Astrocyte (in vitro differentiated cells and primary cell): ENCODE data around the gene SLC8A3. TPM values are rescaled to one million over a fixed set of nuclear protein-coding genes. Genes with fewer than 3 reads are reported as not detected.

Experiments used
- DNase-seq: peaks from one replicate; pipeline ENCODE4 v3.0.0-alpha.2; 2010; ENCODE audit warnings: low read depth
- FAIRE-seq: peaks from 2 replicates; lab custom pipeline; 2011; peaks lifted over from hg19 to GRCh38; lab: Jason Lieb, UNC
- H2AFZ ChIP-seq: 2 replicates; pipeline ENCODE4 v1.6.0; 2012; ENCODE audit warnings: low read depth, low read length, inconsistent platforms
- H3K27ac ChIP-seq: 2 replicates; pipeline ENCODE4 v1.5.1; 2011; ENCODE audit warnings: low read depth, low read length, inconsistent platforms
- H3K27me3 ChIP-seq: 2 replicates; pipeline ENCODE4 v1.6.0; 2011; ENCODE audit warnings: low read length, inconsistent platforms; ENCODE audit not compliant: insufficient read depth
- H3K36me3 ChIP-seq: 2 replicates; pipeline ENCODE4 v1.5.1; 2011; ENCODE audit warnings: low read length, inconsistent platforms; ENCODE audit not compliant: insufficient read depth
- H3K4me1 ChIP-seq: 2 replicates; pipeline ENCODE4 v1.5.1; 2011; ENCODE audit warnings: low read length, inconsistent platforms; ENCODE audit not compliant: insufficient read depth
- H3K4me2 ChIP-seq: 2 replicates; pipeline ENCODE4 v1.6.0; 2012; ENCODE audit warnings: low read length, inconsistent platforms
- H3K4me3 ChIP-seq: 2 replicates; pipeline ENCODE4 v1.5.1; 2011; ENCODE audit warnings: low read depth, mild to moderate bottlenecking, low read length, inconsistent platforms; ENCODE audit not compliant: insufficient read depth
- H3K79me2 ChIP-seq: 2 replicates; pipeline ENCODE4 v1.6.0; 2012; ENCODE audit warnings: mild to moderate bottlenecking, low read length, inconsistent platforms; ENCODE audit not compliant: insufficient read depth
- H3K9ac ChIP-seq: 2 replicates; pipeline ENCODE4 v1.6.0; 2012; ENCODE audit warnings: mild to moderate bottlenecking, low read length, inconsistent platforms
- H3K9me3 ChIP-seq: 2 replicates; pipeline ENCODE4 v1.5.1; 2012; ENCODE audit warnings: low read depth, mild to moderate bottlenecking, low read length, inconsistent platforms; ENCODE audit not compliant: insufficient read depth
- H4K20me1 ChIP-seq: 2 replicates; pipeline ENCODE4 v1.6.0; 2012; ENCODE audit warnings: low read length, inconsistent platforms; ENCODE audit not compliant: insufficient read depth
- H3K27ac Mint-ChIP-seq: one replicate; pipeline ENCODE4 v1.8.0; 2021; ENCODE audit warnings: mild to moderate bottlenecking, mixed read lengths; ENCODE audit not compliant: unreplicated experiment
- H3K27me3 Mint-ChIP-seq: one replicate; pipeline ENCODE4 v1.8.0; 2021; ENCODE audit warnings: low read depth, mixed read lengths; ENCODE audit not compliant: unreplicated experiment
- H3K36me3 Mint-ChIP-seq: one replicate; pipeline ENCODE4 v1.8.0; 2021; ENCODE audit warnings: low read depth, mixed read lengths; ENCODE audit not compliant: unreplicated experiment
- H3K4me1 Mint-ChIP-seq: one replicate; pipeline ENCODE4 v1.8.0; 2021; ENCODE audit warnings: low read depth, mixed read lengths; ENCODE audit not compliant: unreplicated experiment
- H3K4me3 Mint-ChIP-seq: one replicate; pipeline ENCODE4 v1.8.0; 2021; ENCODE audit warnings: mild to moderate bottlenecking, moderate library complexity, mixed read lengths; ENCODE audit not compliant: unreplicated experiment
- H3K9me3 Mint-ChIP-seq: one replicate; pipeline ENCODE4 v1.8.0; 2021; ENCODE audit warnings: mild to moderate bottlenecking, mixed read lengths; ENCODE audit not compliant: unreplicated experiment
- CTCF ChIP-seq: IDR thresholded peaks from 2 replicates; pipeline ENCODE4 v1.5.1; 2011; ENCODE audit warnings: low read depth, mild to moderate bottlenecking, inconsistent platforms, low read length, moderate library complexity; ENCODE audit not compliant: insufficient read depth
- EZH2 ChIP-seq: IDR thresholded peaks from 2 replicates; pipeline ENCODE4 v1.6.1; 2012; ENCODE audit warnings: mild to moderate bottlenecking, low read length, inconsistent platforms; ENCODE audit not compliant: insufficient read depth
- total RNA-seq: library from RNA; stranded (reverse); gene quantifications from 2 replicates; pipeline ENCODE4 v1.2.1, GENCODE V29; 2021

Gene SLC8A3
- total RNA-seq, 1 donor from 2014 or later = 0.45 TPM

GRCh38 chr14:70108419-70108818, 80.3 kb downstream of the SLC8A3 start:
- no peak overlapping the region for H3K27ac Mint-ChIP-seq
- H3K36me3 Mint-ChIP-seq = no peaks in the 10 kb centered on the region
- FAIRE-seq (no peak), DNase-seq (no peak)
- no peak overlapping the region for H3K4me3 ChIP-seq
- no peak overlapping the region for H2AFZ ChIP-seq
- no peaks in the 10 kb centered on the region for H3K79me2 ChIP-seq
- no peaks in the 10 kb centered on the region for H3K9me3 ChIP-seq
- H3K9me3 Mint-ChIP-seq = peaks cover 2% of the 10 kb centered on the region
- H3K36me3 ChIP-seq = no peaks in the 10 kb centered on the region
- peaks cover 22% of the 10 kb centered on the region for H3K27me3 Mint-ChIP-seq
- H3K27me3 ChIP-seq = no peaks in the 10 kb centered on the region
- TF ChIP-seq CTCF = no peak
- TF ChIP-seq EZH2 = no peak
- H3K4me1 ChIP-seq = no peaks in the 10 kb centered on the region
- H3K4me2 ChIP-seq = no peak overlapping the region
- no peaks in the 10 kb centered on the region for H3K4me1 Mint-ChIP-seq
- H3K27ac ChIP-seq = no peak overlapping the region
- H3K9ac ChIP-seq = no peak overlapping the region
- no peak overlapping the region for H3K4me3 Mint-ChIP-seq
- H4K20me1 ChIP-seq = no peaks in the 10 kb centered on the region

- TF ChIP-seq EZH2 = no peak
- TF ChIP-seq CTCF = no peak
- H3K9me3 ChIP-seq = no peaks in the 10 kb centered on the region
- H3K79me2 ChIP-seq = no peaks in the 10 kb centered on the region
- no peak overlapping the region for H3K4me3 ChIP-seq
- H3K4me3 Mint-ChIP-seq = no peak overlapping the region
- peaks cover 2% of the 10 kb centered on the region for H3K9me3 Mint-ChIP-seq
- H3K9ac ChIP-seq = no peak overlapping the region
- H4K20me1 ChIP-seq = no peaks in the 10 kb centered on the region
- no peaks in the 10 kb centered on the region for H3K27me3 ChIP-seq
- H3K27me3 Mint-ChIP-seq = peaks cover 22% of the 10 kb centered on the region
- no peak overlapping the region for H2AFZ ChIP-seq
- no peak for DNase-seq
- H3K4me2 ChIP-seq = no peak overlapping the region
- H3K36me3 ChIP-seq = no peaks in the 10 kb centered on the region
- H3K4me1 ChIP-seq = no peaks in the 10 kb centered on the region
- H3K27ac ChIP-seq = no peak overlapping the region
- H3K4me1 Mint-ChIP-seq = no peaks in the 10 kb centered on the region
- FAIRE-seq = no peak
- H3K27ac Mint-ChIP-seq = no peak overlapping the region
- no peaks in the 10 kb centered on the region for H3K36me3 Mint-ChIP-seq
Observed at GRCh38 chr14:70107309-70107708, 81.4 kb downstream of the SLC8A3 start.

GRCh38 chr14:70100071-70100470, 88.7 kb downstream of the SLC8A3 start:
- H3K4me1 ChIP-seq = no peaks in the 10 kb centered on the region
- H3K4me3 ChIP-seq = no peak overlapping the region
- FAIRE-seq (no peak), DNase-seq (no peak)
- Mint-ChIP-seq H3K4me3 (no peak overlapping the region), H3K27me3 (peaks cover 23% of the 10 kb centered on the region), H3K4me1 (peaks cover 7% of the 10 kb centered on the region), H3K9me3 (peaks cover 2% of the 10 kb centered on the region), H3K27ac (no peak overlapping the region), H3K36me3 (no peaks in the 10 kb centered on the region)
- no peak overlapping the region for H3K27ac ChIP-seq
- no peak overlapping the region for H2AFZ ChIP-seq
- H3K4me2 ChIP-seq = no peak overlapping the region
- no peaks in the 10 kb centered on the region for H4K20me1 ChIP-seq
- no peak overlapping the region for H3K9ac ChIP-seq
- no peaks in the 10 kb centered on the region for H3K27me3 ChIP-seq
- H3K36me3 ChIP-seq = no peaks in the 10 kb centered on the region
- no peaks in the 10 kb centered on the region for H3K9me3 ChIP-seq
- no peak for TF ChIP-seq CTCF
- TF ChIP-seq EZH2 = no peak
- no peaks in the 10 kb centered on the region for H3K79me2 ChIP-seq
